GM12878 (cell line): ENCODE results near the gene GXYLT1. TPM values are rescaled to one million over a fixed set of nuclear protein-coding genes. Genes with fewer than 3 reads are reported as not detected.

Experiments used
- ATAC-seq: fragments of 200-7000 bp; cut with Tn5 transposase; 3 replicates; pipeline ENCODE4 v1.9.1; 2020; ENCODE audit warnings: mild to moderate bottlenecking, moderate library complexity
- BruUV-seq: library from RNA; stranded (reverse); fragments of 400-500 nt; replicated peaks from 2 replicates; lab custom pipeline; 2021; lab: Mats Ljungman, UMichigan
- CTCF ChIA-PET: fragments of 300-600 bp; sonication (Branson Sonifier 250); formaldehyde crosslinking; extraction: SDS; loops from one replicate; lab custom pipeline; 2021; ENCODE audit warnings: inconsistent platforms; lab: Yijun Ruan, JAX
- POLR2A ChIA-PET: fragments of 350-600 bp; formaldehyde crosslinking; extraction: SDS; loops from one replicate; lab custom pipeline; 2021; ENCODE audit warnings: inconsistent platforms; lab: Charles Lee
- RAD21 ChIA-PET: fragments of 300-600 bp; sonication (Branson Sonifier 250); formaldehyde crosslinking; loops from one replicate; lab custom pipeline; 2023; ENCODE audit warnings: antibody characterized with exemption; ENCODE audit not compliant: unreplicated experiment; lab: Charles Lee
- SMC1A ChIA-PET: fragments of 300-600 bp; sonication (Branson Sonifier 250); formaldehyde crosslinking; loops from one replicate; lab custom pipeline; 2023; ENCODE audit not compliant: unreplicated experiment, uncharacterized antibody; lab: Charles Lee
- DNase-seq: peaks from one replicate; pipeline ENCODE4 v3.0.0-alpha.2; 2011; ENCODE audit warnings: low read depth, low spot score
- FAIRE-seq: peaks from 3 replicates; lab custom pipeline; 2011; peaks lifted over from hg19 to GRCh38; lab: Jason Lieb, UNC
- H2AFZ ChIP-seq: 2 replicates; pipeline ENCODE4 v1.6.0; 2011; ENCODE audit warnings: low read depth, low read length, control low read depth; ENCODE audit not compliant: control insufficient read depth
- H3K27ac ChIP-seq: 2 replicates; pipeline ENCODE4 v1.5.1; 2011; ENCODE audit warnings: control low read depth; ENCODE audit not compliant: control insufficient read depth, insufficient read depth
- H3K27me3 ChIP-seq, 2 experiments: replicated peaks in 1 of 2; 2 replicates each; pipeline versions ENCODE4 v1.6.0 to v1.6.1; 2011; ENCODE audit warnings: low read length in 1 of 2; ENCODE audit not compliant: control insufficient read depth in 2 of 2, insufficient read depth in 2 of 2
- H3K36me3 ChIP-seq, 2 experiments: 2 replicates each; pipeline ENCODE4 v1.5.1; 2011; ENCODE audit warnings: low read length in 1 of 2; ENCODE audit not compliant: control insufficient read depth in 2 of 2, insufficient read depth in 2 of 2
- H3K4me1 ChIP-seq: 2 replicates; pipeline ENCODE4 v1.6.1; 2011; ENCODE audit warnings: mild to moderate bottlenecking, low read length, moderate library complexity, mixed read lengths; ENCODE audit not compliant: control insufficient read depth, insufficient read depth
- H3K4me2 ChIP-seq: 2 replicates; pipeline ENCODE4 v1.6.0; 2011; ENCODE audit warnings: control low read depth; ENCODE audit not compliant: control insufficient read depth, insufficient read depth
- H3K4me3 ChIP-seq: fragments of 200-600 bp; sonication (generic); 2 replicates; pipeline ENCODE4 v1.5.1; 2016
- H3K79me2 ChIP-seq: 2 replicates; pipeline ENCODE4 v1.6.0; 2011; ENCODE audit warnings: low read length; ENCODE audit not compliant: control insufficient read depth, insufficient read depth
- H3K9ac ChIP-seq: 2 replicates; pipeline ENCODE4 v1.8.0; 2011; ENCODE audit warnings: low read length, control low read depth, mixed read lengths; ENCODE audit not compliant: control insufficient read depth, insufficient read depth
- H3K9me3 ChIP-seq: replicated peaks from 3 replicates; pipeline ENCODE4 v1.5.1; 2011; ENCODE audit warnings: mild to moderate bottlenecking, low read length; ENCODE audit not compliant: control insufficient read depth, insufficient read depth
- H4K20me1 ChIP-seq: 2 replicates; pipeline ENCODE4 v1.6.0; 2011; ENCODE audit not compliant: control insufficient read depth, insufficient read depth
- ASH2L ChIP-seq: fragments of 300-600, 200-600 bp; sonication (generic); IDR thresholded peaks from 2 replicates; pipeline ENCODE4 v1.6.1; 2017; ENCODE audit warnings: low read depth, mild to moderate bottlenecking, borderline replicate concordance
- CHD1 ChIP-seq: IDR thresholded peaks from 2 replicates; pipeline ENCODE4 v1.6.1; 2012; ENCODE audit warnings: low read depth, low read length, improper control_type of control experiment
- CHD2 ChIP-seq: IDR thresholded peaks from 2 replicates; pipeline ENCODE4 v1.6.1; 2011; ENCODE audit warnings: low read depth, low read length, improper control_type of control experiment, borderline replicate concordance
- EZH2 ChIP-seq: IDR thresholded peaks from 2 replicates; pipeline ENCODE4 v1.6.1; 2012; ENCODE audit warnings: low read depth, mild to moderate bottlenecking, control low read depth, inconsistent platforms, low read length, borderline replicate concordance; ENCODE audit not compliant: control insufficient read depth
- FOXM1 ChIP-seq: IDR thresholded peaks from 2 replicates; pipeline ENCODE4 v1.6.1; 2012; ENCODE audit warnings: low read depth, mild to moderate bottlenecking, inconsistent platforms, low read length, moderate library complexity
- HDAC6 ChIP-seq: fragments of 200-600 bp; sonication (generic); IDR thresholded peaks from one replicate; pipeline ENCODE4 v1.8.0; 2017; ENCODE audit warnings: antibody characterized with exemption; ENCODE audit not compliant: unreplicated experiment
- IKZF2 ChIP-seq, 2 experiments: fragments of 450-650 bp; IDR thresholded peaks; 2 replicates each; pipeline ENCODE4 v1.6.1; 2017; ENCODE audit warnings: mild to moderate bottlenecking in 2 of 2, moderate library complexity in 2 of 2
- IRF4 ChIP-seq: IDR thresholded peaks from 2 replicates; pipeline ENCODE4 v1.6.1; 2011; ENCODE audit warnings: low read depth, low read length
- KAT2A ChIP-seq: conservative IDR thresholded peaks from 2 replicates; pipeline ENCODE4 v1.6.1; 2011; ENCODE audit warnings: low read depth, low read length; ENCODE audit not compliant: control insufficient read depth
- MYC ChIP-seq: IDR thresholded peaks from 2 replicates; pipeline ENCODE4 v1.6.1; 2011; ENCODE audit warnings: mild to moderate bottlenecking, low read length, moderate library complexity, inconsistent platforms; ENCODE audit not compliant: insufficient read depth, insufficient replicate concordance, insufficient read length, severe bottlenecking
- NFXL1 ChIP-seq: fragments of 450-650 bp; IDR thresholded peaks from 2 replicates; pipeline ENCODE4 v1.6.1; 2017; ENCODE audit warnings: antibody characterized with exemption, mild to moderate bottlenecking, borderline replicate concordance
- POLR2A ChIP-seq: IDR thresholded peaks from 2 replicates; pipeline ENCODE4 v1.6.1; 2011; ENCODE audit warnings: low read depth, mild to moderate bottlenecking, low read length
- SPI1 ChIP-seq: IDR thresholded peaks from 2 replicates; pipeline ENCODE4 v1.6.1; 2011; ENCODE audit warnings: low read depth, mild to moderate bottlenecking, low read length, moderate library complexity, borderline replicate concordance; ENCODE audit not compliant: insufficient read depth
- ZNF207 ChIP-seq: fragments of 450-650 bp; IDR thresholded peaks from 2 replicates; pipeline ENCODE4 v1.6.1; 2014; ENCODE audit warnings: antibody characterized with exemption, mild to moderate bottlenecking, borderline replicate concordance
- ZNF384 ChIP-seq: IDR thresholded peaks from 2 replicates; pipeline ENCODE4 v1.6.1; 2012; ENCODE audit warnings: low read depth, mild to moderate bottlenecking, low read length, improper control_type of control experiment, borderline replicate concordance
- WGBS: methylation state at CpG from one replicate; pipeline ENCODE4 v1.1.6; 2016; ENCODE audit warnings: low lambda C conversion rate; ENCODE audit not compliant: insufficient replicate concordance, insufficient coverage; ENCODE audit errors: missing lambda C conversion rate; 5-methylcytosine and 5-hydroxymethylcytosine counted together
- in situ Hi-C: fragments of 300-500 bp; cut with MboI; formaldehyde crosslinking; loops from 9 replicates; pipeline ENCODE4 v1.14.3; 2018; ENCODE audit warnings: mixed read lengths
- intact Hi-C: fragments of 100-400 bp; cut with micrococcal nuclease; formaldehyde crosslinking; loops from one replicate; pipeline ENCODE4 v1.14.2; 2022; ENCODE audit not compliant: unreplicated experiment
- polyA plus RNA-seq, 11 experiments: library from polyadenylated mRNA; depleted of rRNA in 4 of 11; unstranded in 6 of 11; stranded (reverse) in 5 of 11; fragments of >200 nt; fragmentation: Nextera tagmentation in 4 of 11; fragmentation: Illumina TruSeq in 1 of 11; extraction: Ambion mirVana in 4 of 11; extraction: Trizol in 1 of 11; gene quantifications; 1 replicate in 1 of 11; 2 replicates in 10 of 11; pipeline versions ENCODE4 v1.2.1 to v1.2.3, GENCODE V29; 2011 to 2016; ENCODE audit warnings: inconsistent platforms in 2 of 11, missing spikeins in 2 of 11, low read depth in 1 of 11
- total RNA-seq, 4 experiments: library from RNA; depleted of rRNA in 3 of 4; stranded (reverse); fragments of >200 nt in 3 of 4; fragmentation: Illumina TruSeq in 1 of 4; extraction: Trizol in 1 of 4; gene quantifications; 2 replicates each; pipeline versions ENCODE4 v1.2.1 to v1.2.3, GENCODE V29; 2013 to 2021
- TF ChIP-seq, protein P1 (sequence below): fragments of 450-650 bp; IDR thresholded peaks from 2 replicates; pipeline ENCODE4 v1.6.1; 2017; ENCODE audit warnings: antibody characterized with exemption, mild to moderate bottlenecking, moderate library complexity
- TF ChIP-seq, protein P2 (sequence below): fragments of 450-650 bp; formaldehyde crosslinking; IDR thresholded peaks from 2 replicates; pipeline ENCODE4 v1.4.0; 2022; ENCODE audit warnings: mild to moderate bottlenecking, moderate library complexity
- TF ChIP-seq, protein P3 (sequence below): IDR thresholded peaks from 2 replicates; pipeline ENCODE4 v1.6.1; 2011; ENCODE audit warnings: low read depth, mild to moderate bottlenecking, low read length, moderate library complexity, borderline replicate concordance; ENCODE audit errors: extremely low read depth

GXYLT1 gene
- total and polyA plus RNA-seq, 10 of the 15 experiments (the other 5 are each of a cell fraction or from before 2014, with no cell fraction given): 2.3 to 14.9 (median 8.9) TPM

DNA sequence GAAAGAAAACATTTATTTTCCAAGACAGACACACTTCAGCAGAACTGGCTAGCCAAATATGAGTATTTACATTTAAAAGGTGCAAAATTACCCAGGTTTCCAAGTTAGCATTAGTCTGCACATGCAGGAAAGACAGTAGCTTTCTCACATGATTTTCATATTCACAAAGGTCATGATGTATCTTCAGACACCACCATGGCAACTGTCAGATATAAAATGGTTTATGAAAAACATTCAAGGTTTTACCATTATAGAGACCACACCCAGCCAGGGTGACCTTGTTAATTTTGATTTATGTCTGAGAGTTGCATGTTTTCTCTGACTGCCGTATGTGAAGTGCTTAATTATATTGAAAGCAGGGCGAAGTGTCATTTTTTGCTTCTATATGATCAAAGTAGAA, 91.2 kb downstream of the GXYLT1 start:
- Histone ChIP-seq H3K4me2 (no peak overlapping the region), H3K9ac (no peak overlapping the region), H3K36me3 (no peaks in the 10 kb centered on the region), H3K27ac (no peak overlapping the region), H2AFZ (no peak overlapping the region), H3K79me2 (no peaks in the 10 kb centered on the region), H3K4me1 (no peaks in the 10 kb centered on the region; the same call in 1 of the 2 replicates), H3K27me3 (no peaks in the 10 kb centered on the region), H3K9me3 (no peaks in the 10 kb centered on the region), H3K4me3 (no peak overlapping the region), H4K20me1 (no peaks in the 10 kb centered on the region)
- BruUV-seq: no TSS peak
- no peak for ATAC-seq
- ChIA-PET CTCF (no interaction called here), SMC1A (interaction anchor here (1.1 kb wide), 1 partner anchor 9 kb away, joined by 4 read pairs; no protein-coding TSS in a partner anchor), RAD21 (no interaction called here), POLR2A (no interaction called here)
- intact Hi-C loops (no loop called here), in situ Hi-C loops (no loop called here)
- DNase-seq: no peak
- no peak for FAIRE-seq
- 31% methylated on average over 2 of the region's 2 CpGs for WGBS
- no peak for TF ChIP-seq POLR2A
- TF ChIP-seq, protein P1, sequence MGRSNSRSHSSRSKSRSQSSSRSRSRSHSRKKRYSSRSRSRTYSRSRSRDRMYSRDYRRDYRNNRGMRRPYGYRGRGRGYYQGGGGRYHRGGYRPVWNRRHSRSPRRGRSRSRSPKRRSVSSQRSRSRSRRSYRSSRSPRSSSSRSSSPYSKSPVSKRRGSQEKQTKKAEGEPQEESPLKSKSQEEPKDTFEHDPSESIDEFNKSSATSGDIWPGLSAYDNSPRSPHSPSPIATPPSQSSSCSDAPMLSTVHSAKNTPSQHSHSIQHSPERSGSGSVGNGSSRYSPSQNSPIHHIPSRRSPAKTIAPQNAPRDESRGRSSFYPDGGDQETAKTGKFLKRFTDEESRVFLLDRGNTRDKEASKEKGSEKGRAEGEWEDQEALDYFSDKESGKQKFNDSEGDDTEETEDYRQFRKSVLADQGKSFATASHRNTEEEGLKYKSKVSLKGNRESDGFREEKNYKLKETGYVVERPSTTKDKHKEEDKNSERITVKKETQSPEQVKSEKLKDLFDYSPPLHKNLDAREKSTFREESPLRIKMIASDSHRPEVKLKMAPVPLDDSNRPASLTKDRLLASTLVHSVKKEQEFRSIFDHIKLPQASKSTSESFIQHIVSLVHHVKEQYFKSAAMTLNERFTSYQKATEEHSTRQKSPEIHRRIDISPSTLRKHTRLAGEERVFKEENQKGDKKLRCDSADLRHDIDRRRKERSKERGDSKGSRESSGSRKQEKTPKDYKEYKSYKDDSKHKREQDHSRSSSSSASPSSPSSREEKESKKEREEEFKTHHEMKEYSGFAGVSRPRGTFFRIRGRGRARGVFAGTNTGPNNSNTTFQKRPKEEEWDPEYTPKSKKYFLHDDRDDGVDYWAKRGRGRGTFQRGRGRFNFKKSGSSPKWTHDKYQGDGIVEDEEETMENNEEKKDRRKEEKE: no peak
- TF ChIP-seq EZH2: no peak
- no peak for TF ChIP-seq FOXM1
- TF ChIP-seq IKZF2 (IDR thresholded peaks at IDR 0.05): no peak
- no peak for TF ChIP-seq HDAC6
- no peak for TF ChIP-seq NFXL1
- no peak for TF ChIP-seq ZNF207
- no peak for TF ChIP-seq IRF4
- TF ChIP-seq ZNF384: no peak
- TF ChIP-seq, protein P2, sequence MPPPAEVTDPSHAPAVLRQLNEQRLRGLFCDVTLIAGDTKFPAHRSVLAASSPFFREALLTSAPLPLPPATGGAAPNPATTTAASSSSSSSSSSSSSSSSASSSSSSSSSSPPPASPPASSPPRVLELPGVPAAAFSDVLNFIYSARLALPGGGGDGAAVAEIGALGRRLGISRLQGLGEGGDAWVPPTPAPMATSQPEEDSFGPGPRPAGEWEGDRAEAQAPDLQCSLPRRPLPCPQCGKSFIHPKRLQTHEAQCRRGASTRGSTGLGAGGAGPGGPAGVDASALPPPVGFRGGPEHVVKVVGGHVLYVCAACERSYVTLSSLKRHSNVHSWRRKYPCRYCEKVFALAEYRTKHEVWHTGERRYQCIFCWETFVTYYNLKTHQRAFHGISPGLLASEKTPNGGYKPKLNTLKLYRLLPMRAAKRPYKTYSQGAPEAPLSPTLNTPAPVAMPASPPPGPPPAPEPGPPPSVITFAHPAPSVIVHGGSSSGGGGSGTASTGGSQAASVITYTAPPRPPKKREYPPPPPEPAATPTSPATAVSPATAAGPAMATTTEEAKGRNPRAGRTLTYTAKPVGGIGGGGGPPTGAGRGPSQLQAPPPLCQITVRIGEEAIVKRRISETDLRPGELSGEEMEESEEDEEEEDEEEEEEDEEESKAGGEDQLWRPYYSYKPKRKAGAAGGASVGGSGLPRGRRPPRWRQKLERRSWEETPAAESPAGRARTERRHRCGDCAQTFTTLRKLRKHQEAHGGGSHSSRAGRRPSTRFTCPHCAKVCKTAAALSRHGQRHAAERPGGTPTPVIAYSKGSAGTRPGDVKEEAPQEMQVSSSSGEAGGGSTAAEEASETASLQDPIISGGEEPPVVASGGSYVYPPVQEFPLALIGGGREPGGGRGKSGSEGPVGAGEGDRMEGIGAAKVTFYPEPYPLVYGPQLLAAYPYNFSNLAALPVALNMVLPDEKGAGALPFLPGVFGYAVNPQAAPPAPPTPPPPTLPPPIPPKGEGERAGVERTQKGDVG (CRISPR knock-in tag): no peak
- TF ChIP-seq MYC: no peak
- TF ChIP-seq ASH2L: no peak
- TF ChIP-seq CHD2: no peak
- no peak for TF ChIP-seq CHD1
- TF ChIP-seq KAT2A: no peak
- no peak for TF ChIP-seq SPI1
- TF ChIP-seq, protein P3, sequence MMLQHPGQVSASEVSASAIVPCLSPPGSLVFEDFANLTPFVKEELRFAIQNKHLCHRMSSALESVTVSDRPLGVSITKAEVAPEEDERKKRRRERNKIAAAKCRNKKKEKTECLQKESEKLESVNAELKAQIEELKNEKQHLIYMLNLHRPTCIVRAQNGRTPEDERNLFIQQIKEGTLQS: no peak
